K562 (cell line): Measurements from ENCODE around the gene ERH. TPM values are rescaled to one million over a fixed set of nuclear protein-coding genes. Genes with fewer than 3 reads are reported as not detected.

Experiments used
- CREB5 ChIP-seq: fragments of 250-450 bp; sonication (Bioruptor Pico); IDR thresholded peaks from 2 replicates; pipeline ENCODE4 v1.5.0; 2020; ENCODE audit warnings: mild to moderate bottlenecking
- EGR1 ChIP-seq: fragments of 450-650 bp; conservative IDR thresholded peaks from 2 replicates; pipeline ENCODE4 v1.6.1; 2017; ENCODE audit warnings: mild to moderate bottlenecking
- HNRNPK ChIP-seq: fragments of 200-400 bp; formaldehyde crosslinking; IDR thresholded peaks from one replicate; pipeline ENCODE4 v1.6.1; 2018; ENCODE audit warnings: mild to moderate bottlenecking, low read depth, low read length; ENCODE audit not compliant: poor library complexity, severe bottlenecking
- MGA ChIP-seq: fragments of 450-650 bp; IDR thresholded peaks from 2 replicates; pipeline ENCODE4 v1.6.1; 2016; ENCODE audit warnings: mild to moderate bottlenecking, moderate library complexity
- NFE2 ChIP-seq: IDR thresholded peaks from 2 replicates; pipeline ENCODE4 v1.6.1; 2014; ENCODE audit warnings: antibody characterized with exemption, low read depth
- NR3C1 ChIP-seq: sonication (generic); formaldehyde crosslinking; IDR thresholded peaks from 2 replicates; pipeline ENCODE4 v1.8.1; 2022; ENCODE audit warnings: missing genetic modification reagents
- PTTG1 ChIP-seq: fragments of 450-650 bp; IDR thresholded peaks from 2 replicates; pipeline ENCODE4 v1.6.1; 2016; ENCODE audit warnings: low read depth, mild to moderate bottlenecking, missing genetic modification characterization, missing compliant biosample characterization
- STAT6 ChIP-seq: sonication (generic); formaldehyde crosslinking; IDR thresholded peaks from 2 replicates; pipeline ENCODE4 v1.8.1; 2023; ENCODE audit warnings: mild to moderate bottlenecking, missing genetic modification reagents
- TFAP4 ChIP-seq: sonication (generic); formaldehyde crosslinking; IDR thresholded peaks from 2 replicates; pipeline ENCODE4 v1.8.0; 2022; ENCODE audit warnings: missing genetic modification reagents, mild to moderate bottlenecking, moderate library complexity, borderline replicate concordance
- ZNF133 ChIP-seq: fragments of 250-450 bp; sonication (Bioruptor Pico); IDR thresholded peaks from 2 replicates; pipeline ENCODE4 v1.4.0; 2020; ENCODE audit warnings: mild to moderate bottlenecking
- polyA plus RNA-seq, 8 experiments: library from polyadenylated mRNA; depleted of rRNA in 4 of 8; stranded (reverse) in 5 of 8; unstranded in 3 of 8; fragments of >200 nt; fragmentation: Nextera tagmentation in 2 of 8; fragmentation: Illumina TruSeq in 1 of 8; extraction: Ambion mirVana in 2 of 8; extraction: Trizol in 1 of 8; gene quantifications; 2 replicates each; pipeline versions ENCODE4 v1.2.1 to v1.2.3, GENCODE V29; 2011 to 2014; ENCODE audit warnings: inconsistent platforms in 1 of 8, missing spikeins in 1 of 8
- total RNA-seq, 7 experiments: library from RNA; depleted of rRNA in 6 of 7; stranded (reverse); fragments of >200 nt in 6 of 7; fragmentation: Illumina TruSeq in 2 of 7; extraction: Trizol in 2 of 7; gene quantifications; 2 replicates each; pipeline versions ENCODE4 v1.2.1 to v1.2.3, GENCODE V29; 2011 to 2021; ENCODE audit warnings: low replicate concordance in 1 of 7

Gene ERH
- total and polyA plus RNA-seq, 9 of the 15 experiments (the other 6 are each of a cell fraction or from before 2014, with no cell fraction given), result 78.2 to 474 (median 250) TPM

GRCh38 chr14:69398053-69398817 is at the start of gene ERH, which contains the start of gene SLC39A9 (continued):
- TF ChIP-seq CREB5 (CRISPR knock-in tag) (no peak), TFAP4 (peak; percentile 67; the same call in 1 of the 2 replicates), HNRNPK (no peak), MGA (peak; percentile 57), PTTG1 (peak; percentile 24; the same call in 1 of the 2 replicates), STAT6 (CRISPR knock-in tag) (no peak), NR3C1 (CRISPR knock-in tag) (0 out of 2 replicates have a peak, but pooled peaks have one; percentile 8), NFE2 (no peak), EGR1 (peak; percentile 80), ZNF133 (no peak)
